HFFc6 (cell line): ENCODE data around the gene SNTG2. TPM values are rescaled to one million over a fixed set of nuclear protein-coding genes. Genes with fewer than 3 reads are reported as not detected.

ENCODE experiments used
- DNase-seq: peaks from one replicate; pipeline ENCODE4 v3.0.0-alpha.2; 2018
- H3K27ac Mint-ChIP-seq: 2 replicates; pipeline ENCODE4 v1.8.0; 2020; ENCODE audit warnings: mild to moderate bottlenecking, mixed read lengths
- H3K27me3 Mint-ChIP-seq: 2 replicates; pipeline ENCODE4 v1.8.0; 2021; ENCODE audit warnings: mild to moderate bottlenecking, moderate library complexity, mixed read lengths; ENCODE audit not compliant: insufficient read depth
- H3K36me3 Mint-ChIP-seq: 2 replicates; pipeline ENCODE4 v1.8.0; 2021; ENCODE audit warnings: low read depth, mixed read lengths
- H3K4me1 Mint-ChIP-seq: 2 replicates; pipeline ENCODE4 v1.8.0; 2020; ENCODE audit warnings: low read depth, mixed read lengths
- H3K4me3 Mint-ChIP-seq: 2 replicates; pipeline ENCODE4 v1.8.0; 2020; ENCODE audit warnings: mild to moderate bottlenecking, moderate library complexity, mixed read lengths
- H3K9me3 Mint-ChIP-seq: 2 replicates; pipeline ENCODE4 v1.8.0; 2020; ENCODE audit warnings: mild to moderate bottlenecking, mixed read lengths
- total RNA-seq, 6 experiments: library from RNA; stranded (reverse); fragmentation: NEBNext Ultra II Directional; extraction: Animal tissue kit (Norgen Biotek cat#: 25700); gene quantifications; 2 replicates in 1 of 6; 3 replicates in 5 of 6; pipeline ENCODE4 v1.2.3, GENCODE V29; 2021
- TF ChIP-seq, protein P1 (sequence below): fragments of 200-600 bp; sonication (generic); IDR thresholded peaks from 2 replicates; pipeline ENCODE4 v1.5.0; 2021; ENCODE audit warnings: antibody characterized with exemption, mild to moderate bottlenecking

The SNTG2 gene
- total RNA-seq, 6 experiments from 2014 or later = not detected

DNA sequence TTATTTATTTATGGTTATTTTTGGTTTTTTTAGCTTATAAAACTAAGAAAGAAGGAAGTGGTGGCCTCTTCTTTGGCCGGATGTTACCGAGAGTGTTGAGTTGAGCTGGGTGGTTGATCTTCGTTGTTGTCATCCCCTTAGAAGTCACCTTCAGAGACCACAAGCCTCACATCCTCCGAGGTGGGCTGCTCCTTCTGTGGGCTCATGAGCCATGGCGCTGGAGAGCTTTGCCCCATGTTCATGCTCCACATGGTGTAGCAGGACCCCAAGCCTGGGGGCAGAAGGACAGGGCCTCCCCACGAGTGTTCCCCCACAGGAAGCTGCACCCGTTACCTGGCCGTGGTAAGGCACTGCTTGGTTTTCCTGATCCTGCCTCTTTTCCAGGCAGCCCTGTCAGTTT, 23.4 kb downstream of the SNTG2 start:
- no peak overlapping the region for H3K27ac Mint-ChIP-seq
- no peaks in the 10 kb centered on the region for H3K4me1 Mint-ChIP-seq
- TF ChIP-seq, protein P1, sequence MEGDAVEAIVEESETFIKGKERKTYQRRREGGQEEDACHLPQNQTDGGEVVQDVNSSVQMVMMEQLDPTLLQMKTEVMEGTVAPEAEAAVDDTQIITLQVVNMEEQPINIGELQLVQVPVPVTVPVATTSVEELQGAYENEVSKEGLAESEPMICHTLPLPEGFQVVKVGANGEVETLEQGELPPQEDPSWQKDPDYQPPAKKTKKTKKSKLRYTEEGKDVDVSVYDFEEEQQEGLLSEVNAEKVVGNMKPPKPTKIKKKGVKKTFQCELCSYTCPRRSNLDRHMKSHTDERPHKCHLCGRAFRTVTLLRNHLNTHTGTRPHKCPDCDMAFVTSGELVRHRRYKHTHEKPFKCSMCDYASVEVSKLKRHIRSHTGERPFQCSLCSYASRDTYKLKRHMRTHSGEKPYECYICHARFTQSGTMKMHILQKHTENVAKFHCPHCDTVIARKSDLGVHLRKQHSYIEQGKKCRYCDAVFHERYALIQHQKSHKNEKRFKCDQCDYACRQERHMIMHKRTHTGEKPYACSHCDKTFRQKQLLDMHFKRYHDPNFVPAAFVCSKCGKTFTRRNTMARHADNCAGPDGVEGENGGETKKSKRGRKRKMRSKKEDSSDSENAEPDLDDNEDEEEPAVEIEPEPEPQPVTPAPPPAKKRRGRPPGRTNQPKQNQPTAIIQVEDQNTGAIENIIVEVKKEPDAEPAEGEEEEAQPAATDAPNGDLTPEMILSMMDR = no peak
- no peak for DNase-seq
- H3K36me3 Mint-ChIP-seq = no peaks in the 10 kb centered on the region
- no peak overlapping the region for H3K4me3 Mint-ChIP-seq
- H3K9me3 Mint-ChIP-seq = peaks cover 6% of the 10 kb centered on the region; the same call in 1 of the 2 replicates
- H3K27me3 Mint-ChIP-seq = peaks cover 3% of the 10 kb centered on the region; the same call in 1 of the 2 replicates

- Mint-ChIP-seq H3K4me3 (no peak overlapping the region), H3K36me3 (no peaks in the 10 kb centered on the region), H3K27me3 (peaks cover 3% of the 10 kb centered on the region; the same call in 1 of the 2 replicates), H3K27ac (no peak overlapping the region), H3K4me1 (no peaks in the 10 kb centered on the region), H3K9me3 (peaks cover 6% of the 10 kb centered on the region; the same call in 1 of the 2 replicates)
- DNase-seq = no peak
- TF ChIP-seq, protein P1 = no peak
Measured at GRCh38 chr2:974502-974901, 23.9 kb downstream of the SNTG2 start.

DNA sequence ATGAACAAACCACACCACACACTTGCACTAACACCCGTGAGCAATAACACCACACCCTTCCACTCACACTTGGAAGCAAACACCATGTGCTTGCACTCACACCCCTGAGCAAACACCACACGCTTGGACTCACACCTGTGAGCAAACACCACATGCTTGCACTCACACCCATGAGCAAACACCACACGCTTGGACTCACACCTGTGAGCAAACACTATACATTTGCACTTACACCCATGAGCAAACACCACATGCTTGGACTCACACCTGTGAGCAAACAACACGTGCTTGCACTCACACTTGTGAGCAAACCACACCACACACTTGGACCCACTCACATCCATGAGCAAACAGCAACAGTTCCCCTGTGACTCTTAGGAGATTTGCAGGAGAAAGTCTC, 24.4 kb downstream of the SNTG2 start:
- DNase-seq = no peak
- H3K27me3 Mint-ChIP-seq = peaks cover 3% of the 10 kb centered on the region; the same call in 1 of the 2 replicates
- H3K36me3 Mint-ChIP-seq = no peaks in the 10 kb centered on the region
- no peaks in the 10 kb centered on the region for H3K4me1 Mint-ChIP-seq
- no peak overlapping the region for H3K27ac Mint-ChIP-seq
- TF ChIP-seq, protein P1 = no peak
- peaks cover 6% of the 10 kb centered on the region; the same call in 1 of the 2 replicates for H3K9me3 Mint-ChIP-seq
- H3K4me3 Mint-ChIP-seq = no peak overlapping the region

- H3K4me1 Mint-ChIP-seq = no peaks in the 10 kb centered on the region
- H3K36me3 Mint-ChIP-seq = no peaks in the 10 kb centered on the region
- no peak overlapping the region for H3K4me3 Mint-ChIP-seq
- no peak for DNase-seq
- no peak overlapping the region for H3K27ac Mint-ChIP-seq
- TF ChIP-seq, protein P1 = no peak
- peaks cover 6% of the 10 kb centered on the region; the same call in 1 of the 2 replicates for H3K27me3 Mint-ChIP-seq
- H3K9me3 Mint-ChIP-seq = peaks cover 12% of the 10 kb centered on the region; the same call in 1 of the 2 replicates
Measured at GRCh38 chr2:979069-979928, 28.6 kb downstream of the SNTG2 start.

DNA sequence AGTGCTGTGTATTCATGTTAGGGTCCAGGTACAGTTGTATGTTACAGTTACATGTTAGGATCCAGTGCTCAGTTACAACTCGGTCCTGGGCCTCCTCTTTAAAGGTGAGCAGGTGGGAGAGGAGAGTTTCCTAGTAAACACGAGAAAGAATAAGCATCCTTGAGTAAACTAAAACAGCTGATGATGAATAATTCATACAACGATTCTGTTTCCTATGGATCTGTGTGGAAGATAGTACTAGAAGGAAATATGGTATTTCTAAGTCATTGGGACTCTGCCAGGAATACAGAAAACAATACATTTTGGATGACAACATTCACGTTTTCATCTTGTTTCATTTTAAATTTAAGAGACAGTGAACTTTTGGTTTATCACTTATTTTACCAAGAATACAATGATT, 29.5 kb downstream of the SNTG2 start:
- Mint-ChIP-seq H3K4me3 (no peak overlapping the region), H3K36me3 (no peaks in the 10 kb centered on the region), H3K4me1 (no peaks in the 10 kb centered on the region), H3K9me3 (peaks cover 12% of the 10 kb centered on the region; the same call in 1 of the 2 replicates), H3K27me3 (peaks cover 8% of the 10 kb centered on the region), H3K27ac (no peak overlapping the region)
- no peak for DNase-seq
- TF ChIP-seq, protein P1 = no peak
